ENCODE measurements around the gene ZBTB39.

DNA sequence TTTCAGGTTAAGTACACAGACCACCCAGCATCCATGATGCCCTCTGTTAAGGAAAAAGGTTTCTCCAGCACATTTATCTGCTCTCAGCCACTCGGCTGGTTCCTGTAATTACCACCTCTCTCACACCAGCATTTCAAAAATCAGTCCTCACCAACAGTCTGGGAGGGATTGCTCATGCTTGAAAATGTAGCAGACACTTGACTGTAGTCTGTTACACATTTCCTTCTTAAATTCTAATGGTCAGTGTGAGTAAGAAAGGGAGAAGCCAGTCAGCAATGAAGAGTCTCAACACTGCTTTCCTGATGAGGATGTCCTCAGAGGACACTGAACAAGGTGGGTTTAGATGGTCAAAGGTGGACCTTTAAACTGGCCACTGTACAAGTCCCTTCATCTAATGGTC, 6.0 kb downstream of the ZBTB39 start:
- no peak for TF ChIP-seq EZH2phosphoT487 (IDR thresholded peaks at IDR 0.05)
- no peak for TF ChIP-seq CTCF (IDR thresholded peaks at IDR 0.05)
